Adrenal gland (tissue), 12 donors: Measurements from ENCODE around the gene AUTS2. TPM values are rescaled to one million over a fixed set of nuclear protein-coding genes. Genes with fewer than 3 reads are reported as not detected.

Experiments used
- DNase-seq, 7 donors: peaks; one replicate each; pipeline ENCODE4 v3.0.0-alpha.2; 2019 to 2020
- H3K27ac ChIP-seq, 5 donors: fragments of 200-600 bp; sonication (generic) in 4 of 5; 1 replicate in 3 of 5; 2 replicates in 2 of 5; pipeline versions ENCODE4 v1.5.1 to v1.8.0; 2016 to 2020; ENCODE audit warnings: mild to moderate bottlenecking in 1 of 5
- H3K27me3 ChIP-seq: fragments of 200-600 bp; 2 replicates; pipeline ENCODE4 v1.8.0; 2021
- H3K36me3 ChIP-seq, 2 donors: fragments of 200-600 bp; replicated peaks in 1 of 2; 1 replicate in 1 of 2; 2 replicates in 1 of 2; pipeline versions ENCODE4 v1.5.1 to v1.8.0; 2018 to 2022
- H3K4me1 ChIP-seq, 2 donors: fragments of 200-600 bp; replicated peaks in 1 of 2; 1 replicate in 1 of 2; 2 replicates in 1 of 2; pipeline versions ENCODE4 v1.5.1 to v1.8.0; 2018 to 2021
- H3K4me3 ChIP-seq, 4 donors: fragments of 200-600 bp; sonication (generic) in 3 of 4; one replicate each; pipeline ENCODE4 v1.5.1; 2016 to 2018
- H3K9me3 ChIP-seq, 3 donors: fragments of 200-600 bp; sonication (generic) in 1 of 3; replicated peaks in 1 of 3; 1 replicate in 2 of 3; 2 replicates in 1 of 3; pipeline versions ENCODE4 v1.5.1 to v1.8.0; 2016 to 2021
- CTCF ChIP-seq, 6 experiments: fragments of 450-650 bp in 4 of 6; fragments of 200-600 bp in 2 of 6; sonication (generic) in 1 of 6; IDR thresholded peaks; 1 replicate in 5 of 6; 2 replicates in 1 of 6; pipeline versions ENCODE4 v1.5.1 to v1.8.0; 2016 to 2021; ENCODE audit warnings: antibody characterized with exemption in 6 of 6, mild to moderate bottlenecking in 2 of 6, moderate library complexity in 1 of 6
- POLR2A ChIP-seq, 2 donors: fragments of 450-650 bp; IDR thresholded peaks; one replicate each; pipeline ENCODE4 v1.6.1; 2017; ENCODE audit warnings: antibody characterized with exemption in 2 of 2, mild to moderate bottlenecking in 2 of 2, moderate library complexity in 1 of 2
- WGBS, 4 donors: extraction: QIAGEN DNeasy Blood & Tissue Kit in 2 of 4; methylation state at CpG; one replicate each; pipeline versions ENCODE4 v1.1.5 to v1.1.7; 2013 to 2017; 5-methylcytosine and 5-hydroxymethylcytosine counted together
- intact Hi-C, 2 donors: fragments of 100-400 bp; cut with DNase I; formaldehyde crosslinking; loops; one replicate each; pipeline versions ENCODE4 v1.14.1 to v1.15.0; 2022 to 2023
- polyA plus RNA-seq, 3 donors: library from polyadenylated mRNA; stranded (reverse); fragments of 200-250 nt in 2 of 3; fragments of 350-450 nt in 1 of 3; fragmentation: Illumina TruSeq in 1 of 3; extraction: RNeasy Lipid Tissue Mini Kit (QIAGEN cat#74804) in 1 of 3; gene quantifications; one replicate each; pipeline ENCODE4 v1.2.3, GENCODE V29; 2013 to 2014
- total RNA-seq, 9 donors: library from RNA; depleted of rRNA in 4 of 9; stranded (reverse); fragments of >200 nt in 4 of 9; fragments of 120-200 nt in 1 of 9; fragmentation: NEBNext Ultra II Directional in 1 of 9; extraction: Animal tissue kit (Norgen Biotek cat#: 25700) in 1 of 9; gene quantifications; one replicate each; pipeline versions ENCODE4 v1.1.0 to v1.2.4, GENCODE V29; 2013 to 2023
- donor health status: healthy with polysubstance abuse.
- donor health status: Bipolar disorder and iron deficiency.
- donor health status: DM: yes; HTN: yes; CAD: no.
- donor health status: DM: no; HTN: no; CAD: no.
- donor health status: DM: no; HTN: no; CAD: no.
- donor health status: DM: yes; HTN: yes; CAD: no.

Gene AUTS2
- total and polyA plus RNA-seq, 12 donors: 6.4 to 44.0 (median 15.2) TPM

- 75 to 96% (median 76%) methylated on average over 3 of the region's 3 CpGs for WGBS, 4 donors
- no peaks in the 10 kb centered on the region for H3K9me3 ChIP-seq
- intact Hi-C loops: no loop called here
Measured at GRCh38 chr7:70017357-70017756, 419.1 kb downstream of the AUTS2 start.

GRCh38 chr7:70018700-70019099 is 420.4 kb downstream of the AUTS2 start:
- Histone ChIP-seq H3K36me3 (no peaks in the 10 kb centered on the region), H3K27ac (no peak overlapping the region), H3K9me3 (no peaks in the 10 kb centered on the region), H3K27me3 (no peaks in the 10 kb centered on the region), H3K4me3 (no peak overlapping the region), H3K4me1 (peaks cover 0 to 13% of the 10 kb centered on the region in 2 donors)
- DNase-seq: no peak
- TF ChIP-seq POLR2A (IDR thresholded peaks at IDR 0.05): no peak
- no peak for TF ChIP-seq CTCF (IDR thresholded peaks at IDR 0.05)
- intact Hi-C loops: no loop called here
- WGBS, 4 donors: 91 to 96% (median 94%) methylated on average over 1 of the region's 1 CpG

More at GRCh38 chr7:70017357-70017756, 419.1 kb downstream of the AUTS2 start:
- Histone ChIP-seq H3K27me3 (no peaks in the 10 kb centered on the region), H3K36me3 (no peaks in the 10 kb centered on the region), H3K27ac (no peak overlapping the region), H3K4me1 (peaks cover 0 to 13% of the 10 kb centered on the region in 2 donors), H3K4me3 (no peak overlapping the region)
- TF ChIP-seq POLR2A (IDR thresholded peaks at IDR 0.05) (no peak), CTCF (IDR thresholded peaks at IDR 0.05) (no peak)
- no peak for DNase-seq

GRCh38 chr7:70027867-70028266 is 429.6 kb downstream of the AUTS2 start:
- Histone ChIP-seq H3K9me3 (no peaks in the 10 kb centered on the region), H3K4me3 (no peak overlapping the region), H3K36me3 (no peaks in the 10 kb centered on the region), H3K4me1 (no peaks in the 10 kb centered on the region), H3K27me3 (no peaks in the 10 kb centered on the region), H3K27ac (no peak overlapping the region)
- no peak for DNase-seq
- 83 to 92% (median 87%) methylated on average over 4 of the region's 4 CpGs for WGBS, 4 donors
- TF ChIP-seq POLR2A (IDR thresholded peaks at IDR 0.05) (no peak), CTCF (IDR thresholded peaks at IDR 0.05) (no peak)
- intact Hi-C loops: no loop called here

- 92 to 100% (median 97%) methylated on average over 2 of the region's 2 CpGs for WGBS, 4 donors
- no peaks in the 10 kb centered on the region for H3K27me3 ChIP-seq
- DNase-seq: no peak
- H3K4me3 ChIP-seq: no peak overlapping the region
- TF ChIP-seq POLR2A (IDR thresholded peaks at IDR 0.05) (no peak), CTCF (IDR thresholded peaks at IDR 0.05) (no peak)
- no peaks in the 10 kb centered on the region for H3K36me3 ChIP-seq
- intact Hi-C loops: no loop called here
- H3K27ac ChIP-seq: no peak overlapping the region
- H3K9me3 ChIP-seq: no peaks in the 10 kb centered on the region
- H3K4me1 ChIP-seq: no peaks in the 10 kb centered on the region
Measured at GRCh38 chr7:70028620-70029019, 430.3 kb downstream of the AUTS2 start.
